Keratinocyte (primary cell): ENCODE results near the gene CLK4.

Experiments used
- CTCF ChIP-seq, 3 experiments: IDR thresholded peaks in 1 of 3; conservative IDR thresholded peaks in 1 of 3; optimal IDR thresholded peaks in 1 of 3; 2 replicates in 2 of 3; 3 replicates in 1 of 3; pipeline versions ENCODE3 to v1.5.1; 2011; ENCODE audit warnings: low read length in 3 of 3, mild to moderate bottlenecking in 3 of 3, moderate library complexity in 2 of 3, control low read depth in 1 of 3, inconsistent platforms in 1 of 3; ENCODE audit not compliant: insufficient read depth in 2 of 3; ENCODE audit errors: extremely low read depth in 1 of 3
- EZH2 ChIP-seq: IDR thresholded peaks from one replicate; pipeline ENCODE4 v1.6.1; 2012; ENCODE audit warnings: inconsistent platforms, mild to moderate bottlenecking, low read length, moderate library complexity

GRCh38 chr5:178590141-178590923 is 36.5 kb downstream of the CLK4 start, which contains the start of gene COL23A1:
- TF ChIP-seq CTCF (optimal IDR thresholded peaks at IDR 0.05 in 1 of 3, IDR thresholded peaks at IDR 0.05 in 1 of 3, conservative IDR thresholded peaks at IDR 0.05 in 1 of 3; ENCODE audit: extremely low read depth in 1 of 3, insufficient read depth in 2 of 3, low read length in 3 of 3) (peak; percentile 69 to 79 (median 74)), EZH2 (no peak)
